Glomerular visceral epithelial cell (primary cell): ENCODE measurements around the gene TNNI2.
"Not testable (repeated sequence)": the region's sequence is repeated elsewhere in the genome, so short reads cannot be mapped to it uniquely, and the experiment has no call there.

Experiments
- DNase-seq: peaks from one replicate; pipeline ENCODE4 v3.0.0-alpha.2; 2016; ENCODE audit errors: extremely low spot score

The TNNI2 gene

DNA sequence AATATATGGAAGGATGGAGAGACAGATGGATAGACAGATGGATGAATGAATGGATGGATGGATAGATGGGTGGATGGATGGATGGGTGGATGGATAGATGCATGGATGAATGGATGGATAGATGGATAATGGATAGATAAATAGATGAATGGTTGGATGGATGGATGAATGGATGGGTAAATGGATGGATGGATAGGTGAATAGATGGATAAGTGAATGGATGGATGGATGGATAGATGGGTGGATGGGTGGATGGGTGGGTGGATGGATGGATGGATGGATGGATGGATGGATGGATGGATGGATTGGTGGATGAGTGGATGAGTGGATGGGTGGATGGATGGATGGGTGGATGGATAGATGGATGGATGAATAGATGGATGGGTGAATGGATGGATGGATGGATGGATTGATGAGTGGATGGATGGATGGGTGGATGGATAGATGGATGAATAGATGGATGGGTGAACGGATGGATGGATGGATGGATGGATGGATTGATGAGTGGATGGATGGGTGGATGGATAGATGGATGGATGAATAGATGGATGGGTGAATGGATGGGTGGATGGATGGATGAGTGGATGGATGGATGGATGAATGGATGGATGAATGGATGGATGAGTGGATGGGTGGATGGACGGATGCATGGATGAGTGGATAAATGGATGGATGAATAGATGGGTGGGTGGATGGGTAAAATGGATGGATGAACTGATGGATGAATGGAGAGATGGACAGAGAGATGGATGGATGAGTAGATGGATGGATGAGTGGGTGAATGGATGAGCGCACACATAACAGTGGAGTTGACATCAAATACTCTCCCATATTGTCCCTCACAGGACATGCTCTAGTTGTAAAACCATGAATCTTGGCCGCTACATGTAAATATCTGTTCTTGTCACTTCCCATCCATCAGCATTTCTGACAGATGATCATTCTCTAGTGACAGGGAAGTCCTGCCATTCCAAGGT is 22.9 kb downstream of the TNNI2 start:
- DNase-seq, result no peak

DNA sequence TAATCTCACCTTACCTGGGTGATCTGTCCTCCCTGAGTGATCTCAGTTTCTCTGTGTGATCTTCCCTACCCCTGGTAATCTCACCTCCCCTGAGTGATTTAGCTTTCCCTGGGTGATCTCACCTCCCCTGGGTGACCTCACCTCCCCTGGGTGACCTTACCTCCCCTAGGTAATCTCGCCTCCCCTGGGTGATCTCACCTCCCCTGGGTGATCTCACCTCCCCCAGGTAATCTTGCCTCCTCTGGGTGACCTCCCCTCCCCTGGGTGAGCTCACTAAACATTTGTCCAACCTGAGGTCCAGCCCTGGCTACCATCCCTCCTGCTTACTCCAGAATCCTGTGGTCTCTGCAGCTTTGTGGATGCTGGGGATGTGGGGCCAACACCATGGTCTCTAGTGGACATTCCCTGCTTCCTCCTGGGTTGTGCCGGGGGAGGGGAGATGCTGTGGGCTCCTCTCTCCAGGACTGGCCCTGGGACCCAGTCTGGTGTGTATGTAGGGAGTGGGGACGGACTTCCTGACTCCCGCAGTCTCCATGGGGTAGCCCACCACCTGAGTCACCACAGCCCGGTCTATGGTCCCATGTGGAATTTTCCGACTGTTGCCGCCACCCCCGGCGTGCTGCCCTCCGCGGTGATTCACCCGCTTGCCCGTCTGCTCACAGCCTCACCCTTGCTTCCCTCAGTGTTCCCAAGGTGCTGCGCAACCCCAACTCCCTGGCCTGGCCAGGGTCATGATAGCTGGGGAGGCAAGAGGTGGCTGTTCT is 24.0 kb downstream of the TNNI2 start:
- no peak for DNase-seq

GRCh38 chr11:1863352-1864216 is 24.8 kb downstream of the TNNI2 start:
- DNase-seq, result peak; percentile 59

- DNase-seq, result no peak
Measured at GRCh38 chr11:1864231-1864630, 25.4 kb downstream of the TNNI2 start.

- DNase-seq, result no peak
Measured at GRCh38 chr11:1864831-1865665, 26.3 kb downstream of the TNNI2 start.

GRCh38 chr11:1866226-1866625 is 27.4 kb downstream of the TNNI2 start:
- no peak for DNase-seq

DNA sequence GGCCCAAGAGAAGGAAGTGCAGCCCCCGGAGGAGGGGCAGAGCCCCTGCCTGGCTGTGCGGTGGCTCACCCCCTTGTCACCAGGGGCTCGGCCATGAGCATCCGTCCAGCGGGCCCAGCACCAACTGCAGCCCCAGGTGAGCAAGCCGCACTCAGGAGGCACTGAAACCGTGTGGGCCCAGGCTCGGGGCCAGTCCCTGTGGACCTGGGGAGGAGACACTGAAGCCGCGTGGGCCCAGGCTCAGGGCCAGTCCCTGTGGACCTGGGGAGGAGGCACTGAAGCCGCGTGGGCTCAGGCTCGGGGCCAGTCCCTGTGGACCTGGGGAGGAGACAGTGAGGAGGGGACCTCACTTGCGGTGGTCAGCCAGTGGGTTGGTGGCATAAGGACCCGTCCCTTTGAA is 28.0 kb downstream of the TNNI2 start:
- no peak for DNase-seq

DNA sequence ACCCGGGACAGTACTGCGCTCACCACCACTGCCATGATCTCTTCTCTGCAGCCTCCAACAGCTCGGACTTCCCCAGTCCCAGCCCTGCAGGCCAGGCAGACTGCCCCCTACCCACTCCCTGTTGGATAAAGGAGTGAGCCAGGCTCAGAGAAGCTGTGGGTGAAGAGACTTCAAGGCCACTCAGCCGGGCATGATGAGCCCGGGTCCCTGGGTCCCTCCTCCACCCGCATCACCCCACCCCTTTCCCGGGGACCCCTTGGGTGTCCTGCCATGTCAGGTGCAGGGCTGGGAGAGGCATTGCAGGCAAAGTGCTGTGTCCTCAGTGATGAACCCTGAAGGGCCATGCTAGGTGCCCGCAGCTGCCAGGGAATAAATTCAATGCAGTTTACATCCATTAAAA is 28.6 kb downstream of the TNNI2 start:
- no peak for DNase-seq

DNA sequence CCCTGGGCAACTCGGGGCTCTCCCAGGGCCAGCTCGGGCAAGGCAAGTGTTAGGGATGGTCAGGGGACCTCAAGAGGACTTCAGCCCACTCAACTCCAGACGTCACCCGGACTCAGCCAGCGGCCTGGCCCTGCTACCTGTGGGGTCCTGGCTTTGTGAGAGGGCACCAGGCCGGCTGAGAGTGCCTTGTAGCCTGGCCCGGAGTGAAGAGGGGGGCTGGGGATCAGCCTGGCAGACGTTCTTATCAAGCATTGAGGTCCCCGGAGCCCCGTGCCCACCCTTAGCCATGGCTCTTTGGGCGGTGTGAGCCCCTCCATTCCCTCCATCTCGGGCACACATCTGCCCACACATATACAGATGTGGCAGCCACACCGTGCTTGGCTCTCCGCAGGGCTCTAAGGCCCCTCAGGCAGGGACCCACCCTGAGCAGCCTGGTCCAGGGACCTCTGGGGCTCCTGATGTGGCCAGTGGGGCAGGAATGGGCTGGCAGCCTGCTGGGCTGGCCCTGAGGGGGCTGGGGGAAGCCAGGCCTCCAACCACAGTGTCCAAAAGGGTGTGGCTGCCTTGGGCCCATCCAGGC is 29.4 kb downstream of the TNNI2 start:
- no peak for DNase-seq

DNA sequence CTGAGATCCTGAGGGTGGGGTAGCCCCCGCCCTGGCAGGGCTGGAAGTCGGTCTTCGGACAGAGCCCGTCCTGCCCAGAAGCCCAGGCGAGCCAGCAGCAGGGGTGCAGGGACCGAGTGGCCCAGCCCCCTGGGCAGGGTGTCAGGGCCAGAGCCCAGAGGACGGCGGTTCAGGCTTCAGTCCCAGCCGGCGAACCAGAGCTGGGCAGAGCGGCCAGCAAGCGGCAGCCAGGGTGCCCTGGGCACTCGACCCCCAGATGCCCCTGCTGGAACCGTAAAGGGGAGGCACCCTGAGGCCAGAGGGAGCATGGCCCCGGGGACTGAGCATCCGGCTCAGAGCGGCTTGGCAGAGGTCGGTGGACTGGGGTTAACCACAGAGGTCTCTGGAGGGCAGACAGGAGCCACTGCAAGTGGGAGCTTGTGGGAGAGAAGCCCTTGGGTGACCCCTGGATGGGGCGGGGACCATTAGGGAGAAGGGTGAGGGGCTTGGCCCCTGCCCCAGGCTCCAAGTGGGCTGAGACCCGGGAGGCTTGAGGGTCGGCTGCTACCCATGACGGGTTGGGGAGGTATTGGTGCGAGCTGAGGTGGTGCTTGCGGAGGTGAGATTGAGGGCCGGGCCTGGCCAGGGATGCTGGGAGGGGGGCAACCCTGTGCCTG is 30.0 kb downstream of the TNNI2 start:
- DNase-seq, result no peak

GRCh38 chr11:1869427-1870325 is 30.9 kb downstream of the TNNI2 start:
- DNase-seq, result no peak

GRCh38 chr11:1870326-1870696 is 31.5 kb downstream of the TNNI2 start:
- no peak for DNase-seq

DNA sequence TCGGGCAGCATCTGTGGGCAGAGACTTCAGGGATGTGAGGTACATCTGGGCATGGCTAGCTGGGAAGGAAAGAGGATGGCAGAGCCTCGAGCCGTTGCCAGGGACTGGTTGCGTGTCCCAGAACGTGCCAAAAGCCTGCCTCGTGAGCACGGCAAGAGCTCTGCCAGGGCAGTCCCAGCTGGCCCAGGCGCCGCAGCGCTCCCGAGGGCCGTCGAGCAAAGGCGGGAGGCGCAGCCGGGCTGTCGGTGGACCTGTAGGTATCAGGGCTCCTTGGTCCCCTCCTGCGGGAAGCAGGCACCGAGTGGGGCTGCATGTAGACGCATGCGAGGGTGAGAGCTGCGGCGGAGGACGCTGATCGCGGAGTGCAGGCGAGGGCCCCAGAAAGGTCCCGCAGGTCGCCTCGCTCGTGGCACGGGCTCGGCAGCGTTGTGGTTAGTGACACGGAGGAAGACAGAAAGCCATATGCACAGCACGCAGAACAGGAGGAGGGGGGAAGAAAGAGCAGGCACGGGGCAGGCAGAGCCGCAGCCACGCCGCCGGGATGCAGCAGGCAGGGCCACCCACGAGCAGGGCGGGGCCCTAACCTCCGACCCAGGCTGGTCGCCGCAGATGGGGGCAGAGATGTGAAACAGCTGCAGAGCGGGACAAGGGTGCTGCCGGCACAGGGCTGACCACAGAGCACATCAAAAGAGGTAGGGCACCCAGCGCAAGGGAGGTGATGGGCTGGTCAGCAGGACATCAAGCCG is 32.1 kb downstream of the TNNI2 start:
- no peak for DNase-seq

DNA sequence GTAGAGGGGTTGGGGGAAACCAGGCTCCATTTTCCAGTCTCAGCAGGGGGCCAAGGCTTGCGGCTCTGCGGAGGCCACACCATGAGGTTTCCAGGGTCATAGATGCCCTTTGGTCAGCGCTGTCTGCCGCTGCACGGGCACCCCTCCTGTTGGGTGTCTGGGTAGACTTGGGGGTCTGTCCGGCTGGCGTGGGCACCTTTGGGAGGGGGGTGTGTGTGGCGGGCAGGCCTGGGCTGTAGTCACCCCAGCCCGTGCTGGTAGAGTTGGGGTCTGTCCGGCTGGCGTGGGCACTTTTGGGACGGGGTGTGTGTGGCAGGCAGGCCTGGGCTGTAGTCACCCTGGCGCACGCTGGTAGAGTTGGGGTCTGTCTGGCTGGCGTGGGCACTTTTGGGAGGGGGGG is 32.8 kb downstream of the TNNI2 start:
- no peak for DNase-seq

- no peak for DNase-seq
Measured at GRCh38 chr11:1872267-1872985, 33.6 kb downstream of the TNNI2 start.

DNA sequence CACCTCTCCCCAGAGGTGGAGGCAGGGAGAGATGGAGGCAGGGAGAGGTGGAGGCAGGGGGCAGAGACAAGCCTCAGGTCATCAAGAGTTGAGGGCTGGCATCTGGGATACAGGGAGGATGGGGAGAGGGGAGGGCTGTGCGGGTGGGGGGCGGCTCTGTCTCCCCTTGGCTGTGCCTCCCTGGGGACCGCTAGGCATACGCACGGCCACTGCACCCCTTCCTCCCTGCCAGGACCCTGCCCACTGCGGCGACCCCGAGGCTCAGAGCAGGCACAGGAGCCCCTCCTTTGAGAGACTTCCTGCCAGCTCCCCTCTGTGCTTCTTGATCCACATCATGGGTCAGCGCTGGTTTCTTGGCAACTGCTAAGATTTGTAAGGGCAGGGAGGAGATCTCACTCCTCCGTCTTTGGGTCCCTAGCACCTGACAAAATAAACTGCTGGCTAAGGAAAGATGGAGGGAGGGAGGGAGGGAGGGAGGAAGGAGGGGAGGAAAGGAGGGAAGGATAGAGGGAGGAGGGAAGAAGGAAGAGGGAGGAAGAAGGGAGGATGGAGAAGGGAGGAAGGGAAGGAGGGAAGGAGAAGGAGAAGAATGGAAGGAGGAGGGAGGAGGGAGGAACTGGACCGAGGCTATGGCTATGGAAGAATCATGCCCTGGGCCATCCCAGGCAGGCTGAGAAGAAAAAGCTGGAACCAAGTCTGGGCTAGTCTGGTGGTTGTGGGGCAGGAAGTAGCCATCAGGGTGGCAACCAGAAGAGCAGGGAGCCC is 34.4 kb downstream of the TNNI2 start:
- no peak for DNase-seq

GRCh38 chr11:1873813-1874150 is 35.0 kb downstream of the TNNI2 start:
- DNase-seq, result not testable (repeated sequence)
